HuH-7.5 (cell line): Measurements from ENCODE around the gene SUSD6.
"Not testable (repeated sequence)": the region's sequence is repeated elsewhere in the genome, so short reads cannot be mapped to it uniquely, and the experiment has no call there.

Experiments used
- DNase-seq: peaks from one replicate; pipeline ENCODE4 v3.0.0; 2011; ENCODE audit warnings: low spot score

The SUSD6 gene

GRCh38 chr14:69624136-69624535, 12.7 kb downstream of the SUSD6 start:
- DNase-seq, result no peak

GRCh38 chr14:69625299-69626131, 14.1 kb downstream of the SUSD6 start:
- no peak for DNase-seq

- no peak for DNase-seq
Observed at GRCh38 chr14:69626132-69626500, 14.7 kb downstream of the SUSD6 start.

- no peak for DNase-seq
Observed at GRCh38 chr14:69629225-69630127, 18.1 kb downstream of the SUSD6 start.

GRCh38 chr14:69630360-69630759, 19.0 kb downstream of the SUSD6 start:
- no peak for DNase-seq

- no peak for DNase-seq
Observed at GRCh38 chr14:69631509-69631908, 20.1 kb downstream of the SUSD6 start.

GRCh38 chr14:69632164-69632563, 20.8 kb downstream of the SUSD6 start:
- no peak for DNase-seq

GRCh38 chr14:69632593-69633151, 21.3 kb downstream of the SUSD6 start:
- DNase-seq, result no peak

- no peak for DNase-seq
Observed at GRCh38 chr14:69633238-69633637, 21.8 kb downstream of the SUSD6 start.

- DNase-seq, result no peak
Observed at GRCh38 chr14:69635981-69636639, 24.7 kb downstream of the SUSD6 start.

- no peak for DNase-seq
Observed at GRCh38 chr14:69636718-69637480, 25.5 kb downstream of the SUSD6 start.

- DNase-seq, result no peak
Observed at GRCh38 chr14:69637503-69638031, 26.2 kb downstream of the SUSD6 start.

GRCh38 chr14:69640931-69641330, 29.5 kb downstream of the SUSD6 start:
- DNase-seq, result no peak

- not testable (repeated sequence) for DNase-seq
Observed at GRCh38 chr14:69642212-69642793, 30.9 kb downstream of the SUSD6 start.

GRCh38 chr14:69643430-69644200, 32.2 kb downstream of the SUSD6 start:
- peak; percentile 38 for DNase-seq

- no peak for DNase-seq
Observed at GRCh38 chr14:69644814-69645213, 33.4 kb downstream of the SUSD6 start.

GRCh38 chr14:69647213-69647612, 35.8 kb downstream of the SUSD6 start:
- no peak for DNase-seq

- not testable (repeated sequence) for DNase-seq
Observed at GRCh38 chr14:69647642-69648041, 36.2 kb downstream of the SUSD6 start.

- DNase-seq, result no peak
Observed at GRCh38 chr14:69648480-69649451, 37.4 kb downstream of the SUSD6 start.
